Parathyroid adenoma (tissue), 2 donors: ENCODE results near the gene CADM2.

ENCODE experiments used
- H2AFZ ChIP-seq: fragments of 300-600 bp; sonication (generic); one replicate; pipeline ENCODE4 v1.7.0; 2017; ENCODE audit warnings: antibody characterized with exemption, mild to moderate bottlenecking
- H3K27ac ChIP-seq: fragments of 300-600 bp; sonication (generic); one replicate; pipeline ENCODE4 v1.7.0; 2017
- H3K27me3 ChIP-seq: fragments of 300-600 bp; sonication (generic); one replicate; pipeline ENCODE4 v1.7.0; 2017; ENCODE audit warnings: low read length; ENCODE audit not compliant: control insufficient read depth, insufficient read depth
- H3K36me3 ChIP-seq: fragments of 300-600 bp; sonication (generic); one replicate; pipeline ENCODE4 v1.7.0; 2017; ENCODE audit warnings: low read length; ENCODE audit not compliant: control insufficient read depth, insufficient read depth
- H3K4me1 ChIP-seq: fragments of 300-600 bp; sonication (generic); one replicate; pipeline ENCODE4 v1.7.0; 2017; ENCODE audit warnings: control low read depth
- H3K4me2 ChIP-seq: fragments of 300-600 bp; sonication (generic); one replicate; pipeline ENCODE4 v1.7.0; 2017; ENCODE audit warnings: low read length
- H3K4me3 ChIP-seq: fragments of 300-600 bp; sonication (generic); one replicate; pipeline ENCODE4 v1.7.0; 2017; ENCODE audit warnings: low read depth, low read length
- H3K79me2 ChIP-seq: fragments of 300-600 bp; sonication (generic); one replicate; pipeline ENCODE4 v1.7.0; 2017; ENCODE audit warnings: control low read depth
- H3K9ac ChIP-seq: fragments of 300-600 bp; sonication (generic); one replicate; pipeline ENCODE4 v1.7.0; 2017; ENCODE audit warnings: mild to moderate bottlenecking
- H3K9me3 ChIP-seq: fragments of 300-600 bp; sonication (generic); one replicate; pipeline ENCODE4 v1.7.0; 2017; ENCODE audit warnings: low read length; ENCODE audit not compliant: control insufficient read depth
- CTCF ChIP-seq: fragments of 300-600 bp; sonication (generic); IDR thresholded peaks from one replicate; pipeline ENCODE4 v1.7.0; 2017; ENCODE audit warnings: antibody characterized with exemption, mild to moderate bottlenecking
- donor health status: primary hyperparathyroidism.

Gene CADM2

GRCh38 chr3:85288257-85288656, 329.5 kb downstream of the CADM2 start:
- Histone ChIP-seq H2AFZ (no peak overlapping the region), H3K9ac (no peak overlapping the region), H3K36me3 (no peaks in the 10 kb centered on the region)

DNA sequence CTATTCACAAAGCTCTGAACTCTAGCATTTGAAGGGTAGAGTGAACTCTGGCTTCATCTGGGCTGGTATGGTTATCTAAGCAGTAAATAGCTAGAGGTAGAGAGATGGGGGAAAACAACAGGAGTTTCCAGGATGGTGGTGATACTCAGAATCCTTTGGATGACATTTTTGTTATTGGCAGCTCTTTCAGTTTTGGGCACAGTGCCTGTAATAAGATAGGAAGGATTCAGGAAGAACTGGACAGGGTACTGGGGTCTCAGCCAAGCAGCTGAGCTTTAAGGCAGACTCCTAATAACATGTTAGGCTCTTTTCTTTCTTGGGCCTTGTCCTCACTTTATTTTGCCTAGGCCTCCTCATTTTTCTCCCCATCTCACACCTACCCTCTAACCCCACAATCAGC, 338.5 kb downstream of the CADM2 start:
- TF ChIP-seq CTCF = no peak
- H2AFZ ChIP-seq = no peak overlapping the region

More at GRCh38 chr3:85288257-85288656, 329.5 kb downstream of the CADM2 start:
- H3K79me2 ChIP-seq = no peaks in the 10 kb centered on the region
- no peaks in the 10 kb centered on the region for H3K27me3 ChIP-seq
- TF ChIP-seq CTCF = no peak
- no peaks in the 10 kb centered on the region for H3K9me3 ChIP-seq
- H3K4me3 ChIP-seq = no peak overlapping the region
- H3K27ac ChIP-seq = no peak overlapping the region
- H3K4me1 ChIP-seq = no peaks in the 10 kb centered on the region
- no peak overlapping the region for H3K4me2 ChIP-seq

DNA sequence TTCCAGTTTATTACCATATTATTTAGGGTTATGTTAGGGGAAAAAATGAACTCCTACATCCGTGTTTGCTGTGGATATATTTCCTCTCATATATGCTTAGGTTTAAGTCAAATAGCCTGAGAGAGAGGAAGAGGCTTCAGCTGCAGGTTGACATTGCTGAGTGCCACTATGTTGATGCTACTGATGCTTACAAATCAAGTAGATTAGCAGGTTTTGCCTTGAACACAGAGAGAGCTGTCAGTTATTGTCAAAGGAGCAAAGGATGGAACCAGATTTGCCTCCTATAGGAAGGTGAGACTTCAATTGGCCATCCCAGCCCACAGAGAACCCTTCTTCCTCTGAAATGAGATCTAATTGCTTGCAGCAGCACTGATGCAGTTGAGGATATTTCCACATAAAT, 339.2 kb downstream of the CADM2 start:
- Histone ChIP-seq H3K27ac (no peak overlapping the region), H3K27me3 (no peaks in the 10 kb centered on the region), H3K36me3 (no peaks in the 10 kb centered on the region), H3K4me2 (no peak overlapping the region), H3K4me3 (no peak overlapping the region), H3K9me3 (no peaks in the 10 kb centered on the region), H3K4me1 (no peaks in the 10 kb centered on the region), H2AFZ (no peak overlapping the region), H3K9ac (no peak overlapping the region), H3K79me2 (no peaks in the 10 kb centered on the region)
- TF ChIP-seq CTCF = no peak

More for the DNA sequence above, 338.5 kb downstream of the CADM2 start:
- Histone ChIP-seq H3K27me3 (no peaks in the 10 kb centered on the region), H3K36me3 (no peaks in the 10 kb centered on the region), H3K4me2 (no peak overlapping the region), H3K9ac (no peak overlapping the region), H3K27ac (no peak overlapping the region), H3K79me2 (no peaks in the 10 kb centered on the region), H3K4me3 (no peak overlapping the region), H3K9me3 (no peaks in the 10 kb centered on the region), H3K4me1 (no peaks in the 10 kb centered on the region)

DNA sequence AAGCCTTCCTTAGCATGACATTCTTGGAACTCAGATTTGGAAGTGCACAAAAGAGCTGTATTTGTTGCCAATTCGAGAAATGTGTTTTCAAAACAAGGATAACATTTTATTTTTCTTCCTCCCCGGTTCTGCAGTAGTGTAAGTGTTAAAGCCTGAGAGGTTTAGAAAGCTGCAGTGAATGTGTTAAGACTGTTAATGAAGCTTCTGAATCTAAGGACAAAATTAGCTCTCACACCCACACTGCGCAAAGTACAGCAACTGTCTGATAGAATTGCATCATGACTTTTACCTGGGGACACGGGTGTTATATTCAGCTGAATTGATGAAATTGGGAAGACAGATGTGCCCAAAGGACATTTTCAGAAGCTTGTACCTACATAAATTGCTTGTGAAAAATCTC, 344.4 kb downstream of the CADM2 start:
- no peak overlapping the region for H2AFZ ChIP-seq
- no peaks in the 10 kb centered on the region for H3K79me2 ChIP-seq
- H3K9ac ChIP-seq = no peak overlapping the region
- H3K36me3 ChIP-seq = no peaks in the 10 kb centered on the region
- no peaks in the 10 kb centered on the region for H3K27me3 ChIP-seq
- H3K4me1 ChIP-seq = no peaks in the 10 kb centered on the region
- no peak overlapping the region for H3K4me2 ChIP-seq
- H3K27ac ChIP-seq = no peak overlapping the region
- H3K4me3 ChIP-seq = no peak overlapping the region
- H3K9me3 ChIP-seq = no peaks in the 10 kb centered on the region
- no peak for TF ChIP-seq CTCF

DNA sequence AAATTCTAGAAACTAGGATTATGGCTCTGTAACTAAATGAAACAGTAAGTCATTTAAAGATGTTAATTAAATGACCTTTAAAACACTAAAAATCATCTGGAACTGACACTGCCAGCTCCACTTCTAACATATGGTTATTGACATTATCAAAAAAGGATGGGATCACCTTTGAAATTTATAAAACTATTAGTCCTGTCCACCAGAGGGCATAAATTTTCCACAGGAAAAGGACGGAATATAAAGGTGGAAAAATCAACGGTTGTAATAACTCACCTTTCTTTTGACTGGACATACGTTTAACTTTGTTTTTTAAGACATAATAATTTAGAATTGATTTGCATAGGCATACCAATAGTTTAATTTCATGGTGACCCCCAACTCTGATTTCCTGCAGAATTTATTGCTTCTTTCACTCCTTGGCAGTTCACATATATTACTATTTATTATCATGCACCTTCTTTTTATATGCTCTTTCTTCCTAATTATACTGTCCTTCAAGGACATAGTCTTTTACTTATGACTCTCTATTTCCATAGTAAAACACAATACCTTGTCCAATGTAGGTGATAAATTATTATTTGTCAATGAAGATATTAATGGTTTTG, 345.7 kb downstream of the CADM2 start:
- Histone ChIP-seq H3K9me3 (no peaks in the 10 kb centered on the region), H2AFZ (no peak overlapping the region), H3K79me2 (no peaks in the 10 kb centered on the region), H3K4me1 (no peaks in the 10 kb centered on the region), H3K27me3 (no peaks in the 10 kb centered on the region), H3K36me3 (no peaks in the 10 kb centered on the region), H3K4me2 (no peak overlapping the region), H3K4me3 (no peak overlapping the region), H3K27ac (no peak overlapping the region), H3K9ac (no peak overlapping the region)
- no peak for TF ChIP-seq CTCF
